NCI-H2196 (cell line): ENCODE results near the gene MAGEB10.
"Not testable (repeated sequence)": the region's sequence is repeated elsewhere in the genome, so short reads cannot be mapped to it uniquely, and the experiment has no call there.

Experiments used
- DNase-seq: peaks from one replicate; lab custom pipeline; 2025; ENCODE audit not compliant: unreplicated experiment; lab: John Stamatoyannopoulos, UW

Gene MAGEB10, protein sequence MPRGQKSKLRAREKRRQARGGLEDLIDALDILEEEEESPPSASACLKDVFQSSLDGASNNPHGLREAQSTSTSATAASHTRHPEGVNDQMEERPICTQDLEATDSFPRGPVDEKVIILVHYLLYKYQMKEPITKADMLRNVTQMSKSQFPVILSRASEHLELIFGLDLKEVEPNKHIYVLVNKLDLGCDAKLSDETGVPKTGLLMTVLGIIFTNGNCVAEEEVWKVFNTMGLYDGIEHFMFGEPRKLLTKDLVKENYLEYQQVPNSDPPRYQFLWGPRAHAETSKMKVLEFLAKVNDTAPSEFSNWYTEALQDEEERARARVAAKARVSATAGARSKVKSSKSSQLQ

DNA sequence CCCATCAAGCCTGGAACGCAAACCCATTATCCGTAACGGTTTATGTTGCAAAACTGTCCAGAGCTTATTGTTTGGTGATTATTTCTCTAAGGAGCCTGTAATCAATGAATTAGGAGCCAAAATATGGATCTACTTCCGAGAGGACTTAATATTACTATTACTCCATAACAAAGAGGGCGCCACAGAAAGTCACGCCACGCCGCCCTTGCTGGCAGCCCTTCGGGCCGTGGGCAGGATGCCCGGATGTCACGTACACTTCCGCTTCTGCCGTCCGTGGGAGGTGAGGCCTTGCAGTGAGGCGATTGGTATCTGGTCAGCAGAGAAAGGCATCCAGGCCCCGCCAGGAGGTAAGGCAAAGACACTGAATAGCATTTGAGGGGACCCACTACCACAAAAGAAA, at the start of gene MAGEB10:
MAGEB10 (plus strand) TSS at position 301 of the 400 bp plus-strand sequence. CDS start 13,317 bp downstream, outside the sequence.
- DNase-seq: no peak

DNA sequence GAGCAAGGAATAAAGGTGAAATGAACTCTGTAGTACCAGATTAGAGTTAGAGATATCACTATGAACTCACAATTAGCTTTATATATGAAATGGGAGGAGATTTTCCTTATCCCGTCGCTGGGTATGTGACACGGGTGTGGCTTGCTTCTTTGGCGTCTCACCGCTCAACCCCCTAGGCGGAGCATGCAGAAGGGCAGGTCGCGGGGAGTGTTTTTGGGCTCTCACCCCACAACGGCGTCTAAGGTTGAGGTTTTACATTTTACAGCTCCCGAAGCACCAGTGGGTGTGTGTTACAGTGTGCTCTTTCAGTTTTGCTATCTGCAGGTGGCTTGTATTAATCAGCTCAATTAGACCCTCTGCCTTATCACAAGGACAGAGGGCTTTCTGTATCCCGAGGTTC, 42.1 kb upstream of the MAGEB10 start:
- no peak for DNase-seq

DNA sequence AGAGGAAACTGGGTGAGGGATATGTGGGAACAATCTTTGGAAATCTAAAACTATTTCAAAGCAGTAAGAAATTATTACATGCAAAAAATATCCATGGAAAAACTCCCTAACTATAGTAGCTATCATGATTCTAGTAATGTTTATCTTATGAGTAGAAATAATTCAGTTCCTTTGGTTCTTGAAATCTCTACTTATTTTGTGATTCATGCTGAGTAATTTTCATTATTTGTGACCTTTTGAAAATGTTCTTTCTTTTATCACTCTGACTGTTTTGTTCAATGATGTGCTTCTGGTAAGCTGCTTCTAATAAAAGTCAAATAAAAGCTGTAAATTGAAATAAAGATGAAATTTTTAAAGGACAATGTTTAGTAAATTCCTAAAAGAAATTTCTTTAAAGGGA, 40.4 kb upstream of the MAGEB10 start:
- no peak for DNase-seq

DNA sequence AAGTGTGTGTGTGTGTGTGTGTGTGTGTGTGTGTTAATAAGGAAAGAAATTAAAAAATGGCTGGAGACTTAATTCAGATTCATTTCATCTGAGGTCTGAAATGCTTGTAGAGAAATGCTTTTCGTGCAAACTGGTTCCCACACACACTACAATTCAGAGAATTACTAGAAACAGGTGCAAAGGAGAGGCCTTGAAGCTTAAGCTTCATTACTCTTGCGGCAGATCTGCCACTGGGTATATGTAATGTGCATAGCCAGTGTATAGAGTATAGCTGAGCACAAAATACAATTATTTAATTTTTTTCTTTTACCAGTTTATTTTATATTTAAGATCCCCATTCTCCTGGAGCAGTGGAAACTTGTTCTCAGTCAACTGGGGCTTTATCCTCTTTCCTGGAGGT, 31.8 kb upstream of the MAGEB10 start:
- DNase-seq: no peak

DNA sequence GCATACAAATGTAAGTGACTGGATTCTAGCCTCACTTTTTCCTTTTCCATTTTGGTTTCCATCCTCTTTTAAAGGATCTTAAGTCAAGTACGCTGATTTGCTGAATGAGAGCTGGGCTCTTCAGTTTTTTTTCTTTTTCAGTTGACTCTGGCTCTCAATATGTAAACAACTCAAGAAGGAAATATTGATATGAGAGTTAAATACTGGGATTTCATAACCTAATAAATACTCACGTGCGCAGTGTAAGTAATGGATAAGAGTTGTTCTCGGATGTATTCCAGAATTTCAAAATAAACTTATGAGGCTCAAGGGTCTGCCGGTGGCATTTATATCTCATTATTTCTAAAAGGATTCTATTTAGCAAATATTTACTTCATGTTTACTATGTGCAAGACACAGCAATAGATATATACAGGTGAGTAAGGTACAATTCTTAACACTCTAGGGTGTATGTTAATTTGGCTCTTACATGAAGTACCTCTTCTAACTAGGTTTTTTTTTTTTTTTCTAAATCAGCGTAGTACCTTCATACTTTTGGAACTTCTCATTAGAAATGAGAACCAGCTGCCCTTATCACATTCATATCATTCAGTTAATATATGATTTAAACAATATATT, 11.0 kb upstream of the MAGEB10 start:
- no peak for DNase-seq

DNA sequence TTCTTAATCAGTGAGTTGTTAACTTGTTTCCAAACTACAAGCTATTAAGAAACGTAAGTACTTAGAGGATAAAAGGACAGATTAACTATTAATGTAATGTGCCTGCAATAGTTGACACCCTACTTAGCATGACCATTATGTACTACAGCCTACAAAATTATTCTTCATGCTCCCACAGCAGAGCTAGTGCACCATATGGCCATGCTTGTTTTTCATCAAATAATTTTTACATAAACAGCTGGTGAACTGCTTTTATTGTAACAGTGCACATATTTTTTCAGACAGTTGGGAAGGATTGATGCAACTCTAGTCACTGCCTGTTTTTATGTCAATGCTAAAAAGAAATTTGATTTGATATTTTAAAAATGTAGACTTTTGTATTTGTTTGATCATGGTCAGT, 10.2 kb upstream of the MAGEB10 start:
- DNase-seq: no peak

DNA sequence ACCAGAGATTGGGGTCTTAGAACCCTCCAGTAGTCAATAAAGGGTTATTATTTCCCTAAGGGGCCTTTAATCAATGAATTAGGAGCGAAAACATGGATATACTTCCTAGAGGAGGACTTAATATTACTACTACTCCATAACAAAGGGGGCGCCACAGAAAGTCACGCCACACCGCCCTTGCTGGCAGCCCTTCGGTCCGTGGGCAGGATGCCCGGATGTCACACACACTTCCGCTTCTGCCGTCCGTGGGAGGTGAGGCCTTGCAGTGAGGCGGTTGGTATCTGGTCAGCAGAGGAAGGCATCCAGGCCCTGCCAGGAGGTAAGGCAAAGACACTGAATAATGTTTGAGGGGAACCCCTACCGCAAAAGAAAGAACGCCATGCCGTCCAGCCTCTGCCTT, 436 bp downstream of the MAGEB10 start:
- DNase-seq: no peak

DNA sequence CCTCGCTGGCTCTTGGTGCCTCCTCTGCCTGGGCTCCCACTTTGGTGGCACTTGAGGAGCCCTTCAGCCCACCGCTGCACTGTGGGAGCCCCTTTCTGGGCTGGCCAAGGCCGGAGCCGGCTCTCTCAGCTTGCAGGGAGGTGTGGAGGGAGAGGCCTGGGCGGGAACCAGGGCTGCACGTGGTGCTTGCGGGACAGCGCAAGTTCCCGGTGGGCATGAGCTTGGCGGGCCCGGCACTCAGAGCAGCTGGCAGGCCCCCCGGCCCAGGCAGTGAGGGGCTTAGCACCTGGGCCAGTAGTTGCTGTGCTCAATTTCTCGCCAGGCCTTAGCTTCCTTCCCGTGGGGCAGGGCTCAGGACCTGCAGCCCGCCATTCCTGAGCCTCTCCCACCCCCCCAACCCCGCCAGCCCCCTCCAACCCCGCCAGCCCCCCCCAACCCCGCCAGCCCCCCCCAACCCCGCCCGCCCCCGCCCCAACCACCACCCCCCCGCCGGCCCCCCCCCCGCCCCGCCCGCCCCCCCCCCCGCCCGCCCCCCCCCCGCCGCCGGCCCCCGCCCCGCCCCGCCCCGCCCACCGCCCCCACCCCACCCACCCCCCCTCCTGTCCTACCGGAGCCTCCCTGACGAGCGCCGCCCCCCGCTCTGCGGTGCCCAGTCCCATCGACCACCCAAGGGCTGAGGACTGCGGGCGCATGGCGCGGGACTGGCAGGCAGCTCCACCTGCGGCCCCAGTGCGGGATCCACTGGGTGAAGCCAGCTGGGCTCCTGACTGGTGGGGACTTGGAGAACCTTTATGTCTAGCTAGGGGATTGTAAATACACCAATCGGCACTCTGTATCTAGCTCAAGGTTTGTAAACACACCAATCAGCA, 1.4 kb downstream of the MAGEB10 start:
- DNase-seq: not testable (repeated sequence)

DNA sequence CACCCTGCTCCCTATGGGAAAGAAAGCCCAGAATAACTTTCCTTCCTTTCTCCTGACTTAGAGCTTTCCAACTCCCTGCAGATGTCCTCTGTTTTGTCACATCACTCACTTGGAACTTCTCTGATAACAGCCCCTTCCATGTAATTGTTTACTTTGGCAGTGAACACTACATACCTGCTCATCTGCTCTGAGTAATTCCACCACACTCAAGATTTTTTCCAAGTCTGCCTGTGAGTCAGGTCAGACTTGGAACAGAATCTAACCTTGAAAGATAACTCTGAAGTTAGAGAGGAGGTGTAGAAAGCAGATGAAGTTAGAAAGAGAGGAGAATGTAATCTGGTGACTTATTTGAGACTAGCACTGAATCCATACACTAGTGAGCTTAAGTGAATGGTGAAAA, 7.4 kb downstream of the MAGEB10 start:
- DNase-seq: no peak

DNA sequence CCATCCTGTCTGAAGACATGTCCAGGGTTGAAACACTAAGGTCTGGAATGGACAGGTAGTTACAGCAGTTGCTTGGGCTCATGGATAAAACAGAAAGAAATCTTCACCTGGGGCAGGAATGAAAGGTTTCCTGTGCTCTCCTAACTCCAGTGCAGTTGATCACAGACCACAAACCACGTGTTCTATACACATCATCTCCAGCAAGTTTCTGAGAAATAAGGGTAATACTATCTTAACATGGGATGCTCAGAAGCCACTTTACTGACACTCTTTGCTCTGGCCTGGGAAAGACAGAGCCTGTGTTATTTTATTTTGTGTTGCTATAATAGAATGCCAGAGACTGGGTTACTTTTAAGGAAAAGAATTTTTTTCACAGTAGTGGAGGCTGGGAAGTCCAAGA, 16.0 kb downstream of the MAGEB10 start:
- no peak for DNase-seq

DNA sequence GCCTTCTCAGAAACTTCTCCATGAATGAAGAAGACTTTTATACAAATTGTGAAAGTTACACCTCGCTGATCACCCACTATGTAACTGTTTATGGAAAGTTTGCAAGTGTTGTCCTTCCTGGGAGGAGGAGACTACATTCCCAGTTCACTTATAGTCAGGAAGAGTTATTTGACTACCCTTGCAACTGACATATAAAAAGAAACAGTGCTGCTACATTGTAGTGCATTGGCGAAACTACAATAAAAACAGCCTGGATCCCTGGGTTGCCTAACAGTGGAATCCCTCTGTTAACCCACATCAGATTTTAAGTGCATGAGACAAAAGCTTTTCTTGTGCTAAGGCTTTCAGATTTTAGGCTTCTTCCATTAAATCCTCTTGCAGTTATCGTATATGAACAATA, 30.4 kb downstream of the MAGEB10 start:
- no peak for DNase-seq

DNA sequence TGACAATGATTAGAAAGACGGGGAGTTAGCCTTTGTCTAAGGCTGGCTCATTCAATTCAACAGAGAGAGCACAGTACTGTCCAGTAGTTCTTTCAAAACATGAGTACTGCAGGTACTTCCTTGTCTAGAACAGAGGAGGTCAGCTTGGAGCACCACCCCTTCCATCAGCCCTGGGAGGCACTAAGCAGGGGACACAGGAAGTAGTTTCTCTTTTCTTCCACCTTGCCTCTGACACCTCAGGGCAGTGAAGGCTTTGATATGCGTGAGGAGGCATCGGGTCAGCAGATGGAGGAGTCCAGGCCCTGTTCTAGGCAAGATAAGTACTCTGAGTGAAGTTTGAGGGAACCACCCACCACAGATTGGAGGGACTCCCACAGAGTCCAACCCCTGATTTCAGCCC, 33.1 kb downstream of the MAGEB10 start:
- DNase-seq: no peak

DNA sequence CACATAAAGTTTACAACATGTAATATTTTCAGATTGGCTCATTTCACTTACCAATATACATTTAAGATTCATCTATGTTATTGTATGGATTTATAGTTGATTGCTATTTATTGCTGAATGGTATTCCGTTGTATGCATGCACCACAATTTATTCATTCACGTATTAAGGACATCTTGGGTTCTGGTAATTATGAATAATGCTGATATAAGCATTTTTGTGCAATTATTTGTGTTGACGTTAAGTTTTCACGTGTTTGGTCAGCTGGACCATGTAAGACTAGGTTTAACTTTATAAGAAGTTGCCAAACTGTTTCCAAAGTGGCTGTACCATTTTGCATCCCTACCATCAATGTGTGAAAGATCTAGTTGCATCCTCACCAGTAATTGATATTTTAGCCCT, 35.1 kb downstream of the MAGEB10 start:
- no peak for DNase-seq

DNA sequence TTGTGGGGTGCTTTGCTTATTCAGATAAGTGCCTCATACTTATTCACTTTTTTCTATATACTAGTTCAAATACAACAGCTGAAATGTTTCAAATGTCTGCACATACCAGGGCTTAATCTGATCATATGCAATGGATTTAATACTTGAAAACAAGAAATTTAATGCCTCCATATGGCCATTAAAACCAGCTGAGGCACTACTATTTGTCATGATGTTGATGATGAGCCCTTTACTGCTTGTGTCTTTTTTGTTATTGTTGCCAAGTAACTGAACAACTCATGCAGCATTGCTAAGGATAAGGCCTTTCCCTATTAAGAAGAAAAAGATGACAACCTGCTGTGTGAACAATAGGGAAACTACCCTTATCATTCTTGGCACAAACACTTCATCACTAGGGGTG, 52.5 kb downstream of the MAGEB10 start:
- DNase-seq: no peak

DNA sequence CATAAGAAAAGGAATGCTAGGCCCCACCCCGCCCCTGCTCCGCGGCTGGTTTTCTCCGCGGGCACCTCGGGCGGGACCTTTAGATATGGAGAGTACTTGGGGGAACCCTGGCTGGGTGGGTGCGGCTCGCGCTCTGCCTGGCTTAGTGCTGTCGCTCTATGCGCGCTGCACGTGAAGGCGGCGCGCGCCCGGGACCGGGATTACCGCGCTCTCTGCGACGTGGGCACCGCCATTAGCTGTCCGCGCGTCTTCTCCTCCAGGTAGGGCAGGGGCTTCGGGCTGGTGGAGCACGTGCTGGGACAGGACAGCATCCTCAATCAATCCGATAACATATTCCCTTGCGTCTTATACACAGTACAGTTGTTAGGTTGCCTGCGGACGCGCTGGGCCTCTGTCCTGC, 56.0 kb downstream of the MAGEB10 start:
- no peak for DNase-seq
